SK-N-SH treated with all-trans-retinoic acid at 6 μM for 48 hours (cell line): Measurements from ENCODE around the gene ANP32A.

ENCODE experiments used
- ATAC-seq: fragments of 200-7000 bp; cut with Tn5 transposase; 3 replicates; pipeline ENCODE4 v1.9.1; 2020; ENCODE audit warnings: mild to moderate bottlenecking, moderate library complexity
- ARNTL ChIP-seq: fragments of 450-650 bp; formaldehyde crosslinking; IDR thresholded peaks from 2 replicates; pipeline ENCODE4 v1.5.0; 2020; ENCODE audit warnings: low read depth, mild to moderate bottlenecking, moderate library complexity, borderline replicate concordance
- BACH2 ChIP-seq: fragments of 250-450 bp; sonication (Bioruptor Pico); IDR thresholded peaks from 2 replicates; pipeline ENCODE4 v1.9.0; 2021; ENCODE audit warnings: mild to moderate bottlenecking, borderline replicate concordance
- CSDC2 ChIP-seq: fragments of 250-450 bp; sonication (Bioruptor Pico); IDR thresholded peaks from 2 replicates; pipeline ENCODE4 v1.5.0; 2020; ENCODE audit warnings: mild to moderate bottlenecking, moderate library complexity
- ESRRG ChIP-seq: fragments of 250-450 bp; sonication (Bioruptor Pico); IDR thresholded peaks from 2 replicates; pipeline ENCODE4 v1.6.1; 2021; ENCODE audit warnings: mild to moderate bottlenecking
- OSR1 ChIP-seq: fragments of 250-450 bp; sonication (Bioruptor Pico); IDR thresholded peaks from 2 replicates; pipeline ENCODE4 v1.8.0; 2022; ENCODE audit warnings: moderate library complexity, mild to moderate bottlenecking, inconsistent platforms
- POU6F1 ChIP-seq: fragments of 250-450 bp; sonication (Bioruptor Pico); IDR thresholded peaks from 2 replicates; pipeline ENCODE4 v1.8.0; 2021; ENCODE audit warnings: low read depth, mild to moderate bottlenecking, moderate library complexity, borderline replicate concordance
- PPARA ChIP-seq: fragments of 250-450 bp; sonication (Bioruptor Pico); IDR thresholded peaks from 2 replicates; pipeline ENCODE4 v1.5.0; 2020; ENCODE audit warnings: mild to moderate bottlenecking, borderline replicate concordance
- RARB ChIP-seq: fragments of 250-450 bp; sonication (Bioruptor Pico); IDR thresholded peaks from 2 replicates; pipeline ENCODE4 v1.8.0; 2021; ENCODE audit warnings: mild to moderate bottlenecking, moderate library complexity
- SNAI2 ChIP-seq: fragments of 250-450 bp; sonication (Bioruptor Pico); IDR thresholded peaks from 2 replicates; pipeline ENCODE4 v1.5.0; 2020; ENCODE audit warnings: mild to moderate bottlenecking, moderate library complexity
- TCF4 ChIP-seq: fragments of 250-450 bp; sonication (Bioruptor Pico); IDR thresholded peaks from 2 replicates; pipeline ENCODE4 v1.8.0; 2021; ENCODE audit warnings: mild to moderate bottlenecking, moderate library complexity, borderline replicate concordance
- TOX ChIP-seq: fragments of 250-450 bp; sonication (Bioruptor Pico); IDR thresholded peaks from 2 replicates; pipeline ENCODE4 v1.8.0; 2021; ENCODE audit warnings: mild to moderate bottlenecking, moderate library complexity, borderline replicate concordance
- TSHZ2 ChIP-seq: fragments of 250-450 bp; sonication (Bioruptor Pico); IDR thresholded peaks from 2 replicates; pipeline ENCODE4 v1.5.0; 2020; ENCODE audit warnings: mild to moderate bottlenecking, moderate library complexity
- ZC3H10 ChIP-seq: fragments of 250-450 bp; sonication (Bioruptor Pico); IDR thresholded peaks from 2 replicates; pipeline ENCODE4 v1.5.1; 2021; ENCODE audit warnings: mild to moderate bottlenecking, moderate library complexity
- ZFP30 ChIP-seq: fragments of 450-650 bp; formaldehyde crosslinking; IDR thresholded peaks from 2 replicates; pipeline ENCODE4 v1.5.0; 2022; ENCODE audit warnings: mild to moderate bottlenecking, moderate library complexity
- ZNF565 ChIP-seq: fragments of 450-650 bp; formaldehyde crosslinking; conservative IDR thresholded peaks from 2 replicates; pipeline ENCODE4 v1.5.0; 2020; ENCODE audit warnings: low read depth, mild to moderate bottlenecking, moderate library complexity
- ZNF70 ChIP-seq: fragments of 450-650 bp; formaldehyde crosslinking; IDR thresholded peaks from 2 replicates; pipeline ENCODE4 v1.5.0; 2020; ENCODE audit warnings: mild to moderate bottlenecking, moderate library complexity
- ZNF8 ChIP-seq: fragments of 450-650 bp; formaldehyde crosslinking; IDR thresholded peaks from 2 replicates; pipeline ENCODE4 v1.5.0; 2020; ENCODE audit warnings: mild to moderate bottlenecking, moderate library complexity
- TF ChIP-seq, protein P1 (sequence below): fragments of 250-450 bp; sonication (Bioruptor Pico); IDR thresholded peaks from 2 replicates; pipeline ENCODE4 v1.5.1; 2021; ENCODE audit warnings: mild to moderate bottlenecking, moderate library complexity
- TF ChIP-seq, protein P2 (sequence below): fragments of 250-450 bp; sonication (Bioruptor Pico); IDR thresholded peaks from 2 replicates; pipeline ENCODE4 v1.5.1; 2020; ENCODE audit warnings: low read depth, mild to moderate bottlenecking, moderate library complexity
- TF ChIP-seq, protein P3 (sequence below): fragments of 250-450 bp; sonication (Bioruptor Pico); IDR thresholded peaks from 2 replicates; pipeline ENCODE4 v1.8.0; 2020; ENCODE audit warnings: mild to moderate bottlenecking, moderate library complexity, borderline replicate concordance

The ANP32A gene

GRCh38 chr15:68788264-68788624, 32.5 kb downstream of the ANP32A start (continued):
- TF ChIP-seq, protein P1, sequence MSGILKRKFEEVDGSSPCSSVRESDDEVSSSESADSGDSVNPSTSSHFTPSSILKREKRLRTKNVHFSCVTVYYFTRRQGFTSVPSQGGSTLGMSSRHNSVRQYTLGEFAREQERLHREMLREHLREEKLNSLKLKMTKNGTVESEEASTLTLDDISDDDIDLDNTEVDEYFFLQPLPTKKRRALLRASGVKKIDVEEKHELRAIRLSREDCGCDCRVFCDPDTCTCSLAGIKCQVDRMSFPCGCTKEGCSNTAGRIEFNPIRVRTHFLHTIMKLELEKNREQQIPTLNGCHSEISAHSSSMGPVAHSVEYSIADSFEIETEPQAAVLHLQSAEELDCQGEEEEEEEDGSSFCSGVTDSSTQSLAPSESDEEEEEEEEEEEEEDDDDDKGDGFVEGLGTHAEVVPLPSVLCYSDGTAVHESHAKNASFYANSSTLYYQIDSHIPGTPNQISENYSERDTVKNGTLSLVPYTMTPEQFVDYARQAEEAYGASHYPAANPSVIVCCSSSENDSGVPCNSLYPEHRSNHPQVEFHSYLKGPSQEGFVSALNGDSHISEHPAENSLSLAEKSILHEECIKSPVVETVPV (CRISPR knock-in tag): no peak
- no peak for TF ChIP-seq BACH2 (CRISPR knock-in tag)
- no peak for TF ChIP-seq ZNF70 (CRISPR knock-in tag)
- no peak for TF ChIP-seq ZNF8 (CRISPR knock-in tag)

GRCh38 chr15:68787609-68788263, 33.0 kb downstream of the ANP32A start:
- no peak for ATAC-seq
- TF ChIP-seq ESRRG (CRISPR knock-in tag): no peak
- no peak for TF ChIP-seq OSR1
- no peak for TF ChIP-seq ZC3H10
- TF ChIP-seq BACH2 (CRISPR knock-in tag): no peak
- no peak for TF ChIP-seq ARNTL
- TF ChIP-seq ZFP30 (CRISPR knock-in tag): no peak
- TF ChIP-seq, protein P2, sequence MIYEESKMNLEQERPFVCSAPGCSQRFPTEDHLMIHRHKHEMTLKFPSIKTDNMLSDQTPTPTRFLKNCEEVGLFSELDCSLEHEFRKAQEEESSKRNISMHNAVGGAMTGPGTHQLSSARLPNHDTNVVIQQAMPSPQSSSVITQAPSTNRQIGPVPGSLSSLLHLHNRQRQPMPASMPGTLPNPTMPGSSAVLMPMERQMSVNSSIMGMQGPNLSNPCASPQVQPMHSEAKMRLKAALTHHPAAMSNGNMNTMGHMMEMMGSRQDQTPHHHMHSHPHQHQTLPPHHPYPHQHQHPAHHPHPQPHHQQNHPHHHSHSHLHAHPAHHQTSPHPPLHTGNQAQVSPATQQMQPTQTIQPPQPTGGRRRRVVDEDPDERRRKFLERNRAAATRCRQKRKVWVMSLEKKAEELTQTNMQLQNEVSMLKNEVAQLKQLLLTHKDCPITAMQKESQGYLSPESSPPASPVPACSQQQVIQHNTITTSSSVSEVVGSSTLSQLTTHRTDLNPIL (CRISPR knock-in tag): no peak
- TF ChIP-seq PPARA: no peak
- TF ChIP-seq TOX (CRISPR knock-in tag): no peak
- TF ChIP-seq, all 23 proteins: peak for 0

DNA sequence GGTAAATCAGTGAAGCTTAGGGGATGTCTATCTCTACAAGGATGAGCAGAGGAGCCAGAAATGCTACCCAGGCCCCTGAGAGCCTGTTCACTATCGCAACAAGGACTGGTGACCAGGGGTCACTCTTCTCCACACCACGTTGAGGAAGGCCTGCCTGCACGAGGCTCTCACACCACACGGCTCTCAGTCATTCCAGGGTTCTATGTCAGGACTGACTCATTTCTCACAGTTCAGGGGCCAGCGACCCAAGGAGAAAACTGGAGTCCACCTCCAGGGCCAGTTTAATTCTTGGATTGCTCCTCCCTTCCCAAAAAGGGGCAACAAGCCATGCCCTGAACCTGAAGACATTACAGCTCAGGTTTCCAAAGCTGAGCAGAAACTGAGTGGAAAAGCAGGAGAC, 33.9 kb downstream of the ANP32A start:
- ATAC-seq: no peak
- TF ChIP-seq, protein P3, sequence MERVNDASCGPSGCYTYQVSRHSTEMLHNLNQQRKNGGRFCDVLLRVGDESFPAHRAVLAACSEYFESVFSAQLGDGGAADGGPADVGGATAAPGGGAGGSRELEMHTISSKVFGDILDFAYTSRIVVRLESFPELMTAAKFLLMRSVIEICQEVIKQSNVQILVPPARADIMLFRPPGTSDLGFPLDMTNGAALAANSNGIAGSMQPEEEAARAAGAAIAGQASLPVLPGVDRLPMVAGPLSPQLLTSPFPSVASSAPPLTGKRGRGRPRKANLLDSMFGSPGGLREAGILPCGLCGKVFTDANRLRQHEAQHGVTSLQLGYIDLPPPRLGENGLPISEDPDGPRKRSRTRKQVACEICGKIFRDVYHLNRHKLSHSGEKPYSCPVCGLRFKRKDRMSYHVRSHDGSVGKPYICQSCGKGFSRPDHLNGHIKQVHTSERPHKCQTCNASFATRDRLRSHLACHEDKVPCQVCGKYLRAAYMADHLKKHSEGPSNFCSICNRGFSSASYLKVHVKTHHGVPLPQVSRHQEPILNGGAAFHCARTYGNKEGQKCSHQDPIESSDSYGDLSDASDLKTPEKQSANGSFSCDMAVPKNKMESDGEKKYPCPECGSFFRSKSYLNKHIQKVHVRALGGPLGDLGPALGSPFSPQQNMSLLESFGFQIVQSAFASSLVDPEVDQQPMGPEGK (CRISPR knock-in tag): no peak

DNA sequence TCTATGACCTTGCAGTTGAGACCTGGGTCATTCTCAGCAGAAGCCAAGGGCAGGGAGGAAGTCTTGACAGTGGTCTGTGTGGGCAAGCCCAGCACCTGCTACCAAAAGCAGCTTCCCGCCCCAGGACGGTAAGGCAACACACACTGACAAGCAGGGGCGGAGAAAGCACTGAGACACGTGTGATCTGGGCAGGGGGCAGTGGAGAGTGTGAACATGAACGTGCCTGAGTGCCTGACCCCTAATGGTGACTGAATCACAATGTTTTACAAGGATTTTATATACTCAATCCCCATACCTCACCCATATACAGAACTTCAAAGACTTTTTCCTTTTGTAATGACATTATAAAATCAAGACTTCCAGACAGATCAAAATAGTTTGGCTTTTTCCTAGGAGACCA, 35.2 kb downstream of the ANP32A start:
- no peak for ATAC-seq
- TF ChIP-seq ZC3H10 (no peak), OSR1 (no peak), TCF4 (CRISPR knock-in tag) (no peak), RARB (CRISPR knock-in tag) (no peak)

DNA sequence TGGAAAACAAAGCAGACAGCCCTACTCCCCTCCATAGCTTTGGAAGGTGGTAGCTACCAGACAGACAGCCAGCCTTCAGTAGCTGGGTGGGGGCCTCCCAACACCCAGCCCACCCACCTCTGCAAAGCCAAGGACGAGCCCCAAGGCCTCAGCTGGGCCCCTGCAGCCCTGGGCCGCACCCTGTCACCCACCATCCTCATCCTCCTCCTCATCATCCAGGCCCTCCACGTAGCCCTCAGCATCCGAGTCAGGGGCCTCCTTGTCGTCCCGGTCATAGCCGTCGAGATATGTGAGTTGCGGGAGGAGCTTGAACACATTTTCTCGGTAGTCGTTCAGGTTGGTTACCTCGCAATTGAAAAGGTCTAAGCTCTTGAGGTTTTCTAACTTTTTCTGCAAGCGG, 36.5 kb downstream of the ANP32A start:
- TF ChIP-seq TSHZ2 (CRISPR knock-in tag) (no peak), ARNTL (no peak), PPARA (no peak), CSDC2 (CRISPR knock-in tag) (no peak), ZC3H10 (no peak), TCF4 (CRISPR knock-in tag) (no peak), ESRRG (CRISPR knock-in tag) (no peak), SNAI2 (no peak), POU6F1 (CRISPR knock-in tag) (no peak), RARB (CRISPR knock-in tag) (no peak), ZNF565 (no peak), BACH2 (CRISPR knock-in tag) (no peak), ZNF8 (CRISPR knock-in tag) (no peak)
- TF ChIP-seq, protein P3 (CRISPR knock-in tag): no peak
- TF ChIP-seq, all 23 proteins: peak for 0
- ATAC-seq: no peak
